Endothelial cell of umbilical vein (primary cell): ENCODE data around the gene IL2RG. TPM values are rescaled to one million over a fixed set of nuclear protein-coding genes. Genes with fewer than 3 reads are reported as not detected.
A peak's percentile ranks its signal among the peaks of the same experiment; 100 is the strongest.

Source experiments
- BruUV-seq: library from RNA; stranded (reverse); fragments of 400-500 nt; replicated peaks from 2 replicates; lab custom pipeline; 2021; lab: Mats Ljungman, UMichigan
- CTCF ChIA-PET: fragments of 300-600, 350-600 bp; sonication (Branson Sonifier 250); formaldehyde crosslinking; loops from one replicate; lab custom pipeline; 2021; ENCODE audit warnings: antibody characterized with exemption, inconsistent platforms; lab: Charles Lee
- POLR2A ChIA-PET: fragments of 300-600, 350-600 bp; sonication (Branson Sonifier 250); formaldehyde crosslinking; loops from one replicate; lab custom pipeline; 2021; ENCODE audit warnings: antibody characterized with exemption, inconsistent platforms; lab: Charles Lee
- DNase-seq: peaks from one replicate; pipeline ENCODE4 v3.0.0-alpha.2; 2011; ENCODE audit warnings: low read depth, low spot score
- FAIRE-seq: peaks from 2 replicates; lab custom pipeline; 2011; peaks lifted over from hg19 to GRCh38; lab: Jason Lieb, UNC
- H2AFZ ChIP-seq: 2 replicates; pipeline ENCODE4 v1.6.0; 2012; ENCODE audit warnings: low read depth, low read length, control low read depth, inconsistent platforms
- H3K27ac ChIP-seq: 2 replicates; pipeline ENCODE4 v1.5.1; 2011; ENCODE audit warnings: low read depth, mild to moderate bottlenecking, control low read depth, low read length, moderate library complexity; ENCODE audit not compliant: insufficient read depth
- H3K27me3 ChIP-seq, 2 experiments: 2 replicates each; pipeline versions ENCODE4 v1.6.0 to v1.6.1; 2011; ENCODE audit warnings: low read length in 2 of 2, mixed read lengths in 1 of 2; ENCODE audit not compliant: control insufficient read depth in 2 of 2, insufficient read depth in 2 of 2
- H3K36me3 ChIP-seq, 2 experiments: 2 replicates in 1 of 2; 3 replicates in 1 of 2; pipeline ENCODE4 v1.5.1; 2011; ENCODE audit warnings: low read length in 2 of 2, mild to moderate bottlenecking in 1 of 2, moderate library complexity in 1 of 2; ENCODE audit not compliant: control insufficient read depth in 2 of 2, insufficient read depth in 2 of 2; ENCODE audit errors: extremely low read depth in 1 of 2
- H3K4me1 ChIP-seq: 3 replicates; pipeline ENCODE4 v1.5.1; 2011; ENCODE audit warnings: mild to moderate bottlenecking, low read length; ENCODE audit not compliant: control insufficient read depth, insufficient read depth; ENCODE audit errors: extremely low read depth
- H3K4me2 ChIP-seq: 2 replicates; pipeline ENCODE4 v1.6.1; 2011; ENCODE audit warnings: low read length, control low read depth, mixed read lengths; ENCODE audit not compliant: insufficient read depth
- H3K4me3 ChIP-seq, 3 experiments: fragments of 200-600 bp in 1 of 3; sonication (generic), shearing (Covaris generic) in 1 of 3; replicated peaks in 1 of 3; 2 replicates each; pipeline ENCODE4 v1.5.1; 2011 to 2016; ENCODE audit warnings: control low read depth in 3 of 3, low read length in 3 of 3, mild to moderate bottlenecking in 2 of 3, inconsistent platforms in 1 of 3, low read depth in 1 of 3, moderate library complexity in 1 of 3; ENCODE audit not compliant: insufficient read depth in 1 of 3
- H3K79me2 ChIP-seq: 2 replicates; pipeline ENCODE4 v1.6.0; 2012; ENCODE audit warnings: low read length, inconsistent platforms; ENCODE audit not compliant: control insufficient read depth, insufficient read depth
- H3K9ac ChIP-seq: replicated peaks from 2 replicates; pipeline ENCODE3; 2011; ENCODE audit warnings: low read length, control low read depth; ENCODE audit not compliant: insufficient read depth; ENCODE audit errors: extremely low read depth
- H3K9me1 ChIP-seq: replicated peaks from 3 replicates; pipeline ENCODE4 v1.6.0; 2011; ENCODE audit warnings: mild to moderate bottlenecking, low read length; ENCODE audit not compliant: control insufficient read depth, insufficient read depth; ENCODE audit errors: extremely low read depth
- H3K9me3 ChIP-seq: replicated peaks from 2 replicates; pipeline ENCODE4 v1.5.1; 2012; ENCODE audit warnings: low read length, inconsistent platforms; ENCODE audit not compliant: control insufficient read depth, insufficient read depth
- H4K20me1 ChIP-seq: replicated peaks from 2 replicates; pipeline ENCODE3; 2011; ENCODE audit warnings: mild to moderate bottlenecking, low read length; ENCODE audit not compliant: control insufficient read depth, insufficient read depth; ENCODE audit errors: extremely low read depth
- FOS ChIP-seq: IDR thresholded peaks from 2 replicates; pipeline ENCODE4 v1.6.1; 2011; ENCODE audit warnings: mild to moderate bottlenecking, low read length, moderate library complexity, borderline replicate concordance; ENCODE audit not compliant: insufficient read depth
- GATA2 ChIP-seq: IDR thresholded peaks from 2 replicates; pipeline ENCODE4 v1.7.0; 2011; ENCODE audit warnings: low read depth, mild to moderate bottlenecking, moderate library complexity, mixed read lengths, low read length; ENCODE audit not compliant: insufficient read length, insufficient read depth
- POLR2A ChIP-seq: IDR thresholded peaks from 2 replicates; pipeline ENCODE4 v1.6.1; 2012; ENCODE audit warnings: low read depth, mild to moderate bottlenecking, control low read depth, low read length
- POLR2AphosphoS5 ChIP-seq: IDR thresholded peaks from 2 replicates; pipeline ENCODE4 v1.6.1; 2012; ENCODE audit warnings: low read depth, mild to moderate bottlenecking, control low read depth, low read length, moderate library complexity; ENCODE audit not compliant: insufficient read depth
- dilution Hi-C: fragments of 300-500 bp; cut with MboI; formaldehyde crosslinking; loops from one replicate; pipeline ENCODE4 v1.15.0; 2019; ENCODE audit warnings: low sequenced_read_pairs; ENCODE audit not compliant: extremely low pct_ligation_motif_present
- intact Hi-C: fragments of 100-400 bp; cut with micrococcal nuclease; formaldehyde crosslinking; loops from one replicate; pipeline ENCODE4 v1.10.0; 2022
- polyA plus RNA-seq, 4 experiments: library from polyadenylated mRNA; depleted of rRNA in 3 of 4; stranded (reverse) in 3 of 4; unstranded in 1 of 4; fragments of >200 nt; gene quantifications; 2 replicates each; pipeline versions ENCODE4 v1.2.1 to v1.2.3, GENCODE V29; 2011 to 2012; ENCODE audit warnings: missing spikeins in 1 of 4
- total RNA-seq: library from RNA; stranded (reverse); gene quantifications from 2 replicates; pipeline ENCODE4 v1.2.3, GENCODE V29; 2021
- TF ChIP-seq, protein P1 (sequence below): IDR thresholded peaks from 2 replicates; pipeline ENCODE4 v1.6.1; 2011; ENCODE audit not compliant: insufficient read depth, insufficient read length

The IL2RG gene
- total and polyA plus RNA-seq, 2 donors (not counting 3 experiments of a cell fraction or from before 2014, with no cell fraction given) = 0.07 TPM; not detected in 1

DNA sequence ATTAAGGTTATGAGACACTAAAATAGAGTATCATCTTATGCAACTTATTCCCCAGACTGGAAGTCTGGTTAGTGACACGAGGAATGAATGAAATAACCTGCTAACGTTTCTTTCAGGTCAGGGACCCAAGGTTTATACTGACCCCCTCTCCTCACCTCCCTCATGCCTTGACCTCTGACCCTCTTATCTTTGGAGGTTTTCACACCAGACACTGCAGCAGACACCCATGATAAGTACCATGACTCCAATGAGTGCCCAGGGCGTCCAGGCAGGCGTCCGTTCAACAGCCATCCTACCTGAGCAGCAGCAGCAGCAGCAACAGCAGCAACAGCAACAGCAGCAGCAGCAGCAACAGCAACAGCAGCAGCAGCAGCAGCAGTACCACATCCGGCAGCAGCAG, 29.1 kb upstream of the IL2RG start:
- Histone ChIP-seq H4K20me1 (no peaks in the 10 kb centered on the region), H3K36me3 (peaks cover 0 to 27% of the 10 kb centered on the region in 2 experiments), H2AFZ (no peak overlapping the region), H3K9me3 (no peaks in the 10 kb centered on the region), H3K4me1 (peaks cover 2% of the 10 kb centered on the region), H3K4me2 (no peak overlapping the region), H3K9me1 (no peaks in the 10 kb centered on the region), H3K27me3 (no peaks in the 10 kb centered on the region), H3K79me2 (no peaks in the 10 kb centered on the region), H3K27ac (no peak overlapping the region), H3K4me3 (no peak overlapping the region), H3K9ac (no peak overlapping the region)
- POLR2A ChIA-PET = interaction anchor here (0.6 kb wide), 1 partner anchor 163 kb away, joined by 4 read pairs; no protein-coding TSS in a partner anchor
- BruUV-seq = no TSS peak
- FAIRE-seq (peak; percentile 12), DNase-seq (no peak)
- TF ChIP-seq GATA2 = no peak
- TF ChIP-seq FOS = no peak
- TF ChIP-seq POLR2A = no peak
- no peak for TF ChIP-seq POLR2AphosphoS5
- dilution Hi-C loops = no loop called here
- CTCF ChIA-PET = no interaction called here
- intact Hi-C loops = no loop called here

DNA sequence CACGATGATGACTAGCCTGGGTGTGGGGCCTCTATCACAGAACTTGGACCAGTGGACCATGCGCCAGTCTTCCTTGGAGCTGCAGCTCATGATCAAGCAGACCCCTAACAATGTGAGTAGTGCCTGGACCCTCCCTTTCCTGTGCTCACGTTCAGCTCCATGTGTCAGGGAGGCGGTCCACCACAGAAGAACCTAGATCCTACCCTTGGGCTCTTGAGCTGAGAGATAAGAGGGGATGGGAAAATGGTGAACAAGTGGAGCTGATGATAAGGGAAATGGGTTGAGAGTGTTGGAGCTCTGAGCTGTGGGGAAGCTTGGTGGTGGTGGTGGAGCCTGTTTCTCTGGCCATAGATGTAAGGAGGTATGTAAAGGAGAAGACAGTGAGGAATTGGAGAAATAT, 20.1 kb upstream of the IL2RG start:
- Histone ChIP-seq H3K79me2 (no peaks in the 10 kb centered on the region), H2AFZ (no peak overlapping the region), H4K20me1 (no peaks in the 10 kb centered on the region), H3K36me3 (peaks cover 9 to 61% of the 10 kb centered on the region in 2 experiments), H3K27ac (no peak overlapping the region), H3K27me3 (no peaks in the 10 kb centered on the region), H3K9me1 (no peaks in the 10 kb centered on the region), H3K4me1 (no peaks in the 10 kb centered on the region), H3K9ac (no peak overlapping the region), H3K4me2 (no peak overlapping the region), H3K9me3 (no peaks in the 10 kb centered on the region), H3K4me3 (no peak overlapping the region)
- FAIRE-seq (no peak), DNase-seq (no peak)
- intact Hi-C loops (no loop called here), dilution Hi-C loops (no loop called here)
- no peak for TF ChIP-seq POLR2AphosphoS5
- TF ChIP-seq, protein P1, sequence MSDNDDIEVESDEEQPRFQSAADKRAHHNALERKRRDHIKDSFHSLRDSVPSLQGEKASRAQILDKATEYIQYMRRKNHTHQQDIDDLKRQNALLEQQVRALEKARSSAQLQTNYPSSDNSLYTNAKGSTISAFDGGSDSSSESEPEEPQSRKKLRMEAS = no peak
- CTCF ChIA-PET = no interaction called here
- POLR2A ChIA-PET = no interaction called here
- no TSS peak for BruUV-seq
